AG04450 (cell line): ENCODE data around the gene PLAAT2. TPM values are rescaled to one million over a fixed set of nuclear protein-coding genes. Genes with fewer than 3 reads are reported as not detected.
"Not testable (repeated sequence)": the region's sequence is repeated elsewhere in the genome, so short reads cannot be mapped to it uniquely, and the experiment has no call there.

Experiments
- CTCF ChIA-PET: fragments of 300-600, 350-600 bp; formaldehyde crosslinking; extraction: SDS; loops from one replicate; lab custom pipeline; 2022; ENCODE audit warnings: antibody characterized with exemption, inconsistent platforms; lab: Charles Lee
- POLR2A ChIA-PET: fragments of 350-600 bp; formaldehyde crosslinking; extraction: SDS; loops from one replicate; lab custom pipeline; 2021; ENCODE audit warnings: antibody characterized with exemption, inconsistent platforms; lab: Yijun Ruan, JAX
- DNase-seq: peaks from one replicate; pipeline ENCODE4 v3.0.0-alpha.2; 2011; ENCODE audit warnings: low read depth, low spot score
- H3K27ac ChIP-seq: one replicate; pipeline ENCODE4 v1.5.1; 2012; ENCODE audit warnings: low read depth, low read length, control low read depth
- H3K27me3 ChIP-seq: one replicate; pipeline ENCODE4 v1.6.0; 2012; ENCODE audit warnings: low read length; ENCODE audit not compliant: control insufficient read depth, insufficient read depth
- H3K4me3 ChIP-seq: 2 replicates; pipeline ENCODE4 v1.5.1; 2011; ENCODE audit warnings: mild to moderate bottlenecking, low read depth, low read length, control low read depth
- H3K9me3 ChIP-seq: 2 replicates; pipeline ENCODE4 v1.5.1; 2012; ENCODE audit warnings: low read length; ENCODE audit not compliant: control insufficient read depth, insufficient read depth
- polyA plus RNA-seq: library from polyadenylated mRNA; depleted of rRNA; stranded (reverse); fragments of >200 nt; gene quantifications from 2 replicates; pipeline ENCODE4 v1.2.3, GENCODE V29; 2011
- TF ChIP-seq, protein P1 (sequence below): IDR thresholded peaks from 2 replicates; pipeline ENCODE4 v1.5.1; 2011; ENCODE audit warnings: low read depth, low read length, control low read depth, inconsistent platforms

PLAAT2 gene
- polyA plus RNA-seq, 1 experiment: not detected

DNA sequence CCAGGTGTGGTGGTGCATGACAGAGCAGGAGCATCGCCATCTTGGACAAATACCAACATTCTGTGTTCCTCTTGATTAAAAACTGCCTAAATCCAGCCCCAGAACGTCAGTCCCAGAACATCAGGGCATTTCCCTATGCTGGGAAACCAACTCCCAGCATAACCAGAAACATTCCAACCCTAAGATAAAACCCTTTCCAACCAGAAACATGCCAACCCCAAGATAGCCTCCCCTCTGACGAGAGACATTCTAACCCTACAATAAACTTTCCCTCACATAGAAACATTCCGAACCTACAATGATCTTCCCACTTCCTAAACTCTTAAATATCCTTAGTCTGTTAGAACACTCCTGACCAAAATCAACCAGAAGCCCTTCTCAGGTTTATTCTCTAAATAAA is 15.0 kb downstream of the PLAAT2 start:
- Histone ChIP-seq H3K9me3 (no peaks in the 10 kb centered on the region; the same call in 1 of the 2 replicates), H3K27me3 (peaks cover 17% of the 10 kb centered on the region), H3K27ac (no peak overlapping the region), H3K4me3 (no peak overlapping the region)
- ChIA-PET POLR2A (no interaction called here), CTCF (no interaction called here)
- no peak for DNase-seq
- TF ChIP-seq, protein P1, sequence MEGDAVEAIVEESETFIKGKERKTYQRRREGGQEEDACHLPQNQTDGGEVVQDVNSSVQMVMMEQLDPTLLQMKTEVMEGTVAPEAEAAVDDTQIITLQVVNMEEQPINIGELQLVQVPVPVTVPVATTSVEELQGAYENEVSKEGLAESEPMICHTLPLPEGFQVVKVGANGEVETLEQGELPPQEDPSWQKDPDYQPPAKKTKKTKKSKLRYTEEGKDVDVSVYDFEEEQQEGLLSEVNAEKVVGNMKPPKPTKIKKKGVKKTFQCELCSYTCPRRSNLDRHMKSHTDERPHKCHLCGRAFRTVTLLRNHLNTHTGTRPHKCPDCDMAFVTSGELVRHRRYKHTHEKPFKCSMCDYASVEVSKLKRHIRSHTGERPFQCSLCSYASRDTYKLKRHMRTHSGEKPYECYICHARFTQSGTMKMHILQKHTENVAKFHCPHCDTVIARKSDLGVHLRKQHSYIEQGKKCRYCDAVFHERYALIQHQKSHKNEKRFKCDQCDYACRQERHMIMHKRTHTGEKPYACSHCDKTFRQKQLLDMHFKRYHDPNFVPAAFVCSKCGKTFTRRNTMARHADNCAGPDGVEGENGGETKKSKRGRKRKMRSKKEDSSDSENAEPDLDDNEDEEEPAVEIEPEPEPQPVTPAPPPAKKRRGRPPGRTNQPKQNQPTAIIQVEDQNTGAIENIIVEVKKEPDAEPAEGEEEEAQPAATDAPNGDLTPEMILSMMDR: no peak

- no peak overlapping the region for H3K4me3 ChIP-seq
- no peaks in the 10 kb centered on the region; the same call in 1 of the 2 replicates for H3K9me3 ChIP-seq
- CTCF ChIA-PET: interaction anchor here (1.0 kb wide), 1 partner anchor 68 kb away, joined by 4 read pairs; no protein-coding TSS in a partner anchor
- no peak overlapping the region for H3K27ac ChIP-seq
- POLR2A ChIA-PET: no interaction called here
- peaks cover 17% of the 10 kb centered on the region for H3K27me3 ChIP-seq
- DNase-seq: no peak
- TF ChIP-seq, protein P1: no peak
These were observed 16.1 kb downstream of the PLAAT2 start for GRCh38 chr11:63547061-63547460.

GRCh38 chr11:63543711-63544110 is 19.5 kb downstream of the PLAAT2 start:
- Histone ChIP-seq H3K4me3 (no peak overlapping the region), H3K27me3 (peaks cover 17% of the 10 kb centered on the region), H3K27ac (no peak overlapping the region), H3K9me3 (no peaks in the 10 kb centered on the region)
- TF ChIP-seq, protein P1: no peak
- DNase-seq: no peak
- ChIA-PET CTCF (interaction anchor here (0.6 kb wide), 1 partner anchor 55 kb away, joined by 3 read pairs; no protein-coding TSS in a partner anchor), POLR2A (no interaction called here)

DNA sequence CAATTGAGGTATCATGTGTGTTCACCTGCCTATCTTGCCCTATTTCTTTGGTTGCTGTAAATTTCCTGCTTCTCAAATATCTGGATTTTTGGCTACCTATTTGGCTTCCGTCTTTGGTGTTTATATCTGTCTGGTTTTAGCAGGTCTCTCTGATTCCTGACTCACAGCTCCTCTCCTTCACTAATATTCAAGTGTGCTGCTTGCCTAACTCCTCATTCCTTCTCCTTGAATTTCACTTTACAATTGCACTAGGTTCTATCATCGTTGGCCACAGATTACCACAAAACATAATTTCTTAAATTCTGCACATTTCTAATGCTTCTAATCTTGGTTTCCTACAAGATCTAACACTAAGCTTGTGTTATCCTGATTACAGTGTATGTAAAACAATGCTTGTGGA is 20.7 kb downstream of the PLAAT2 start:
- H3K27ac ChIP-seq, POLR2A ChIA-PET, H3K9me3 ChIP-seq, DNase-seq, H3K4me3 ChIP-seq: not testable (repeated sequence)
- CTCF ChIA-PET: interaction anchor here (0.6 kb wide), 1 partner anchor 60 kb away, joined by 3 read pairs; no protein-coding TSS in a partner anchor
- H3K27me3 ChIP-seq: peaks cover 15% of the 10 kb centered on the region

DNA sequence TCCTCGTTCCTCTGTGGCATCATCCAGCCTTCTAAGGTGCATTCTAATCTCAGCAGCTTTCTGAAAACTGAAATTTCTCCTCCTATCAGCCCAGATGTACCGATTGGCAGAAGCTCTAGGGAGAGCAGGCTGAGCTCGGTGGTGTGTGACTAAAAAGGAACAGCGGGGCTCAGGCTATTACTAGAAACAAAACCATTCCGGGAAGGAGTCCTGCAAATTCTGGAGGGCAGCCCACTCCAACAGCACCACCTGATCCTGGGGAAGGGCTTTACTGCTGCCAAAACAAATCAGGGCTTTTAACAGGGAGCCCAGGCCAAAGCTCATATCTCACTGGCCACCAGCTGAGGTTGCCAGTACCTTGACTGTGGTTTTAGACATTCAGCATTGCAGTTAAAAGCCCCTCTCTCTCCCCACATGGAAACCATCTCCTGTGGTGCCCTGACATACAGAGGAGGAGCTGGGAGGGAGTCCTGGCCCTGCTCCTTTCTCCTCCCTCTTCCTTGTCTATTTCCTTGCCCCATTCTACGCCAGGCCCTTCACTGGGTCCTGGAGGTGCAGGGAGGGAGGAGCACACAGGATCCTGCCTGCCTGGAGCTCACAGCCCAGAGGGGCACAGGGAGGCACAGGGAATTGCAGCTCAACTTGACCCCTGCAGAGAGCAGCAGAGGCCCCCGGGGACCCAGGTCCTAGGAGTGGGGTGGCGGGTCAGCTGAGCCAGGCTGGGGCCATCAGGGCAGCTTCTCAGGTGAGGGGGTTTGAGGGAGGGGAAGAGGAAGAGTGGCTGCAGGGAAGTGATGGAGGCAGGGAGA is 25.7 kb downstream of the PLAAT2 start:
- TF ChIP-seq, protein P1: no peak
- peak overlapping the region; percentile 53 for H3K4me3 ChIP-seq
- CTCF ChIA-PET: interaction anchor here (1.3 to 1.4 kb wide), 2 partner anchors 19 to 59 kb away, joined by 3 to 4 read pairs; no protein-coding TSS in a partner anchor
- peaks cover 8% of the 10 kb centered on the region for H3K27me3 ChIP-seq
- H3K9me3 ChIP-seq: no peaks in the 10 kb centered on the region
- H3K27ac ChIP-seq: peak overlapping the region; percentile 47
- POLR2A ChIA-PET: no interaction called here
- DNase-seq: no peak
